Adipocyte (in vitro differentiated cells): ENCODE results near the gene SLC25A52.
"Not testable (repeated sequence)": the region's sequence is repeated elsewhere in the genome, so short reads cannot be mapped to it uniquely, and the experiment has no call there.

Experiments used
- DNase-seq: peaks from one replicate; pipeline ENCODE4 v3.0.0-alpha.2; 2015; ENCODE audit warnings: low read depth
- H3K27me3 ChIP-seq: replicated peaks from 2 replicates; pipeline ENCODE4 v1.7.0; 2013; ENCODE audit warnings: mild to moderate bottlenecking, low read length, moderate library complexity; ENCODE audit not compliant: control insufficient read depth, insufficient read depth
- H3K36me3 ChIP-seq: 2 replicates; pipeline ENCODE4 v1.7.0; 2013; ENCODE audit warnings: low read length, mild to moderate bottlenecking, moderate library complexity; ENCODE audit not compliant: control insufficient read depth, insufficient read depth, severe bottlenecking
- H3K4me1 ChIP-seq: 2 replicates; pipeline ENCODE4 v1.7.0; 2013; ENCODE audit warnings: mild to moderate bottlenecking, low read length, moderate library complexity; ENCODE audit not compliant: control insufficient read depth, insufficient read depth
- H3K4me3 ChIP-seq: 2 replicates; pipeline ENCODE4 v1.7.0; 2013; ENCODE audit warnings: mild to moderate bottlenecking, low read length, moderate library complexity
- H3K9ac ChIP-seq: 2 replicates; pipeline ENCODE4 v1.7.0; 2013; ENCODE audit warnings: mild to moderate bottlenecking, low read length, moderate library complexity
- H3K9me3 ChIP-seq: 2 replicates; pipeline ENCODE4 v1.7.0; 2013; ENCODE audit warnings: mild to moderate bottlenecking, low read length, moderate library complexity; ENCODE audit not compliant: control insufficient read depth

The SLC25A52 gene

GRCh38 chr18:31739651-31740050 is 21.0 kb downstream of the SLC25A52 start:
- Histone ChIP-seq H3K4me3 (no peak overlapping the region), H3K27me3 (no peaks in the 10 kb centered on the region), H3K9me3 (no peaks in the 10 kb centered on the region), H3K9ac (no peak overlapping the region), H3K36me3 (no peaks in the 10 kb centered on the region), H3K4me1 (no peaks in the 10 kb centered on the region)
- DNase-seq: no peak

DNA sequence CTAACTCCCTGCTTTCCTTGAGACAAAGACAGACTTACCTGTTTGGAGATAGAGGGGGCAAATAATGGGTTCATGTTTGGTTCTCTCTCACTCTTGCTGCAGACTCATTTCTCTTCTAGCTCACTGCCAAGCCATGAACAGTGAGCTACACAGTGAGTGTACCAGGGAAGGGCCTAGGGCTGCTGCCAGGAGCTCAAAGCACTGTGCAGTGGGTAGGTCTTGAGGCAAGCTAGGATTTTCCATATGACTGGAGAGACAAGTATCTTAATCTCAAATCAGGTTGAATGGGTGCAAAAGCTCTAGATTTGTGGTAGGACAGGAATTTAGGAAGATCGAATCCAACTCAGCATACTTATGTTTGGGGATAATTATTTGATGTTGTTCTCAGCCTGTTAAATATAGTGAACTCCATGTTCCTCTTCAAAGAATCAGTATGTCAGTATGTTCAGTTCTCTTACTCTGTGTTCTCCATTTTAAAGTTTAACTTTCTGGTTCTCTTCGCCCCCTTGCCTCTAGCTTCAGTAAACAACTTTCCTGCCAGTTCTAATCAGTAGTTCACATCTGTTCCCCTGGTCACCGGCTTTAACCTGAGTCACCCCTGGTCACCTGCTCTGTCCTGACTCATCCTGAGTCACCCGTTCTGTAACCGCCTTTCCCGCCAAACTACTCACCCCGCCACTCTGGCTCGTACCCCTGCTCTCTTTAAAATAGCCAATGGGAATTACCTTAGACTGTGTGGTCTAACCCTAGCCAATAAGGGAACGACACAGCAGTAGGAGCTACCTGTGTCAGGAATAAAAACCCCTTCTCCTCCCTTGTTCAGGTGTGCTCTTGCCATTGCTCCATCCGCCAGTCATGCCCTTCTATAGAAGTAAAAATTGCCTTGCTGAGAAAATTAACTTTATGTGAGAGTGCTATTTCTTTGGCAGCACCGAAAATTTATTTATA is 21.9 kb downstream of the SLC25A52 start:
- H3K27me3 ChIP-seq: no peaks in the 10 kb centered on the region
- no peaks in the 10 kb centered on the region for H3K9me3 ChIP-seq
- H3K36me3 ChIP-seq: no peaks in the 10 kb centered on the region
- no peak overlapping the region for H3K9ac ChIP-seq
- no peak for DNase-seq
- no peaks in the 10 kb centered on the region for H3K4me1 ChIP-seq
- H3K4me3 ChIP-seq: no peak overlapping the region

- Histone ChIP-seq H3K27me3 (peaks cover 2% of the 10 kb centered on the region), H3K9me3 (no peaks in the 10 kb centered on the region), H3K4me1 (no peaks in the 10 kb centered on the region), H3K4me3 (no peak overlapping the region), H3K9ac (no peak overlapping the region), H3K36me3 (no peaks in the 10 kb centered on the region)
- DNase-seq: no peak
Observed at GRCh38 chr18:31736630-31737029, 24.1 kb downstream of the SLC25A52 start.

GRCh38 chr18:31731628-31732027 is 29.1 kb downstream of the SLC25A52 start:
- no peak for DNase-seq
- H3K9me3 ChIP-seq: no peaks in the 10 kb centered on the region
- no peak overlapping the region for H3K4me3 ChIP-seq
- H3K9ac ChIP-seq: no peak overlapping the region
- peaks cover 16% of the 10 kb centered on the region for H3K27me3 ChIP-seq
- H3K36me3 ChIP-seq: no peaks in the 10 kb centered on the region
- no peaks in the 10 kb centered on the region for H3K4me1 ChIP-seq

DNA sequence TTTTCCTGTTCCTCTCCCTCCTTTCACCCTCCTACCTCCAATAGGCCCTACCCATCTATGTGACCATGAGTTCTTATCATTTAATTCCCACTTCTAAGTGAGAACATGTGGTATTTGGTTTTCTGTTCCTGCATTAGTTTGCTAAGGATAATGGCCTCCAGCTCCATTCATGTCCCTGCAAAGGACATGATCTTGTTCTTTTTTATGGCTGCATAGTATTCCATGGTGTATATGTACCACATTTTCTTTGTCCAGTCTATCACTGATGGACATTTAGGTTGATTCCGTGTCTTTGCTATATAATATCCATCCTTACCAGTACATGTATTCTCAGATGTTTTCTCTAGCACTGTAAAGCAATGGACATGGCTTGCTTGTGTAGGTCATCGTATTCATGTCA is 31.5 kb downstream of the SLC25A52 start:
- H3K4me3 ChIP-seq, H3K9me3 ChIP-seq, DNase-seq, H3K36me3 ChIP-seq, H3K9ac ChIP-seq, H3K4me1 ChIP-seq: not testable (repeated sequence)
- H3K27me3 ChIP-seq: peaks cover 20% of the 10 kb centered on the region

DNA sequence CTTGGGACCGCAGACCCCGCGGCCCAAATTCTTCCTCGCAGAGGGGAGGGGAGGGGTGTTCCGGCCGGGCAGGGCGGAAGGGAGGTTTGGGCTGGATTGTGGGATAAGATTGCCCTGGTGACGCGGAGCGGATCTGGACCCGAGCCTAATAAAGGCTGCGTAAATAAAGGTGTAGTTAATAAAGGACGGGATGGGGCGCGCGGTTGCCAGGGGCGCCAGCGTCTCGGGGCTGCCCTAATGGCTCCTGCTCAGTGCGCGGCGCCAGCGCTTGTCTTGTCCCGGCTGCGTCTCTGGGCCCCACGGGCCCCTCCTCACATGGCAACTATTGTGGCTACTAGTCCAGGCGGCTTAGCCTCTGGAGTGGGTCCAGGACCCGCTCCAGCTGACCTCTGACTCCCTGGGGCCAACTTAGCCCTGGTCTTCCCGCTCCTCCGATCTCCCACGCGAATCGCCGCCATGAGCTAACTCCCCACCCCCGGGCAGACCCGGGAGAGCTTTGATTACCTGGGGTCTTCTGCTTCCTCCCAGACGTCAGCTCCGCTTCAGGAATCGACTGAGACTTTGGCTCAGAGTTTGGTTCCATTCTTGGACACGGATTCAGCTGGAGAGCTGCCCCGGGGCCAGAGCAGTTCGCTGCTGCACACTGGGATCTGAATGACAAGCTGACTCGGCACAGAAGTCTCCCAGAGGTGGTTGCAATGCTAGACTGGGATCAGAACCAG is 36.5 kb downstream of the SLC25A52 start:
- H3K4me3 ChIP-seq: peak overlapping the region; percentile 89
- peaks cover 10% of the 10 kb centered on the region for H3K27me3 ChIP-seq
- H3K36me3 ChIP-seq: no peaks in the 10 kb centered on the region
- peak; percentile 21 for DNase-seq
- peak overlapping the region; percentile 84 for H3K9ac ChIP-seq
- H3K4me1 ChIP-seq: peaks cover 32% of the 10 kb centered on the region
- H3K9me3 ChIP-seq: no peaks in the 10 kb centered on the region

GRCh38 chr18:31723639-31723989 is 37.1 kb downstream of the SLC25A52 start:
- Histone ChIP-seq H3K4me3 (peak overlapping the region; percentile 89), H3K27me3 (peaks cover 10% of the 10 kb centered on the region), H3K9ac (peak overlapping the region; percentile 84), H3K36me3 (no peaks in the 10 kb centered on the region), H3K4me1 (peaks cover 35% of the 10 kb centered on the region), H3K9me3 (no peaks in the 10 kb centered on the region)
- no peak for DNase-seq

DNA sequence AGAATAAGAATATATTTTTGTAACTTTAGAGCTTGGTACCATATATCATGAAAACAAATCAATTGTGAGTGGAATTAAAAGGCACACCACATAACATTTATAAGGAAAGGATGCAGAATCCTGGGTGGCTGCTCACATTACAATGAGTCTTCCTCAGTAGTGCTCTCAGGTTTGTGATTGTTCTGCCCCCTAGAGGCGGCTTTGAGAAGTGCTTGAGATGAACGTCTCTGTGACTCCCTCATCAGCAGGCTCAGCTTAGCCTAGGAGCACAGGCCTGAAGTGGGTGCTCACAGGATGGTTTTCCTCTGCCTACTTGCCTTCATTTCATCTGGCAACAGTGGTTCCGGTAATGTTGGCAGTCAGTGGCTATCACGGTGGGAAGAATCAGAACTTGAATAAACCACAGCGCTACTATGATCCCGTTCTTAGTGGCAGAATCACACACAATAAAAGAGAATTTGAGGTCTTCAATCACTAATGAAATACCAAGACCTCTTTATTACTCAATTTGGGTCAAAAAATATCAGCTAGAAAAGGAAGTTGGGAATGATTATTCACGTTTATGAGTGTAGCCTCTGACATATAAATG is 38.2 kb downstream of the SLC25A52 start:
- peak; percentile 79 for DNase-seq
- no peaks in the 10 kb centered on the region for H3K9me3 ChIP-seq
- H3K36me3 ChIP-seq: no peaks in the 10 kb centered on the region
- peak overlapping the region; percentile 57 for H3K9ac ChIP-seq
- H3K4me1 ChIP-seq: peaks cover 43% of the 10 kb centered on the region
- no peak overlapping the region for H3K4me3 ChIP-seq
- peaks cover 4% of the 10 kb centered on the region for H3K27me3 ChIP-seq

DNA sequence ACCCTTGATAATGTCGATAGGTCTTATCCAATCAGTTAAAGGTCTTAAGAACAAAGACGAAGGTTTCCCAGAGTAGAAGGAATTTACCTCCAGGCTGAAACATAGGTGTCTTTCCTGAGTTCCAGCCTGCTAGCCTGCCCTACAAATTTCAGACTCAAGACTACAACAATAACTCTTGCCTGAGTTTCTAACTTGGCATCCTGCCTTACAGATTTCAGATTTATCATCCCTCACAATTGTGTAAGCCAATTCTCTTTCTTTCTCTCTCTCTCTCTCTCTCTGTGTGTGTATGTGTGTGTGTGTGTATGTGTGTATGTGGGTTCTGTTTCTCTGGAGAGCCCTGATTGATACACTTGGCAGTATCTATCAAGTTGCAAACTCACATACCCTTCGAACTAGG is 39.1 kb downstream of the SLC25A52 start:
- Histone ChIP-seq H3K36me3 (no peaks in the 10 kb centered on the region), H3K27me3 (peaks cover 4% of the 10 kb centered on the region), H3K4me1 (peaks cover 43% of the 10 kb centered on the region), H3K4me3 (no peak overlapping the region), H3K9me3 (no peaks in the 10 kb centered on the region), H3K9ac (no peak overlapping the region)
- DNase-seq: no peak

- Histone ChIP-seq H3K4me1 (peaks cover 43% of the 10 kb centered on the region), H3K9ac (no peak overlapping the region), H3K4me3 (no peak overlapping the region), H3K36me3 (no peaks in the 10 kb centered on the region), H3K9me3 (no peaks in the 10 kb centered on the region), H3K27me3 (peaks cover 3% of the 10 kb centered on the region)
- no peak for DNase-seq
Observed at GRCh38 chr18:31720867-31721266, 39.8 kb downstream of the SLC25A52 start.

DNA sequence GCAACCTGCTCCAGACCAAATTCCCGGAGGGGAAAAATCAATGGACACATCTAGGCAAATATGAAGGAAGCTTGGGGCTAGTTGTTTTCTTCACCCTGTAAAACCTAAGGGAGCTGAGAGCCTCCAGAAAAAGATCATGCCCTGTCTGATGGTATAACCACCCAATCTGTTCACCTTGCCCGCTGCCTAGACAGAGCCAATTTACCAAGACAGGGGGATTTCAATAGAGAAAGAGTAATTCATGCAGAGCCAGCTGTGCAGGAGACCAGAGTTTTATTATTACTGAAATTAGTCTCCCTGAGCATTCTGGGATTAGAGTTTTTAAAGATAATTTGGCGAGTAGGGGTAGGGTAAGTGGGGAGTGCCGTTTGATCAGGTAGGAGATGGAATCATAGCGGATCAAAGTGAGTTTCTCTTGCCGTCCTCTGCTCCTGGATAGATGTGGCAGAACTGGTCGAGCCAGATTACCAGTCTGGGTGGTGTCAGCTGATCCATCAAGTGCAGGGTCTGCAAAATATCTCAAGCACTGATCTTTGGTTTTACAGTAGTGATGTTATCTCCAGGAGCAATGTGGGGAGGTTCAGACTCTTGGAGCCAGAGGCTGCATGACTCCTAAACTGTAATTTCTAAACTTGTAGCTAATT is 41.2 kb downstream of the SLC25A52 start:
- Histone ChIP-seq H3K27me3 (no peaks in the 10 kb centered on the region), H3K36me3 (no peaks in the 10 kb centered on the region)
- no peak for DNase-seq

More for the DNA sequence above, 41.2 kb downstream of the SLC25A52 start:
- Histone ChIP-seq H3K9ac (no peak overlapping the region), H3K4me3 (no peak overlapping the region), H3K9me3 (no peaks in the 10 kb centered on the region), H3K4me1 (peaks cover 37% of the 10 kb centered on the region)
